ENCODE results near the gene STYXL2. TPM values are rescaled to one million over a fixed set of nuclear protein-coding genes. Genes with fewer than 3 reads are reported as not detected.

STYXL2 gene
- total and polyA plus RNA-seq, 2 of the 8 experiments (the other 6 are each of a cell fraction or from before 2014, with no cell fraction given), result 0.09 to 0.22 TPM

- Histone ChIP-seq H3K79me1 (ENCODE audit: low read depth, low read length) (no peaks in the 10 kb centered on the region), H3K27ac (ENCODE audit: low read depth, low read length) (no peak overlapping the region), H3K79me2 (ENCODE audit: control insufficient read depth in 1 of 2, insufficient read depth in 2 of 2, low read length in 2 of 2) (no peaks in the 10 kb centered on the region), H3K18ac (ENCODE audit: extremely low read depth, low read length) (no peak overlapping the region), H3K4ac (replicated peaks; ENCODE audit: insufficient read length, low read depth, low read length) (no peak overlapping the region), H3K23ac (ENCODE audit: insufficient read length) (no peak overlapping the region), H3K4me2 (ENCODE audit: insufficient read depth in 1 of 2, low read depth in 2 of 2, low read length in 2 of 2) (no peak overlapping the region), H2AK5ac (ENCODE audit: low read depth, low read length) (no peak overlapping the region), H4K5ac (ENCODE audit: insufficient read length, low read depth, low read length) (no peak overlapping the region), H3K4me3 (ENCODE audit: extremely low read depth in 1 of 4, insufficient read depth in 2 of 4, low read depth in 3 of 4, low read length in 4 of 4) (no peak overlapping the region), H2AFZ (ENCODE audit: low read length) (no peak overlapping the region), H3K9ac (replicated peaks in 1 of 4; ENCODE audit: extremely low read depth in 1 of 4, low read depth in 3 of 4, low read length in 3 of 4) (no peak overlapping the region), H4K20me1 (replicated peaks in 1 of 2; ENCODE audit: control insufficient read depth in 1 of 2, insufficient read depth in 2 of 2, low read length in 2 of 2) (no peaks in the 10 kb centered on the region), H2BK12ac (ENCODE audit: low read depth, low read length) (no peak overlapping the region), H2BK120ac (replicated peaks; ENCODE audit: low read depth, low read length) (no peak overlapping the region), H3K23me2 (ENCODE audit: low read depth, low read length) (peaks cover 2% of the 10 kb centered on the region; the same call in 1 of the 2 replicates), H2BK15ac (ENCODE audit: low read length) (no peak overlapping the region), H3K27me3 (replicated peaks in 1 of 4; ENCODE audit: control insufficient read depth in 3 of 4, extremely low read depth in 1 of 4, insufficient read depth in 3 of 4, low read length in 3 of 4) (no peaks in the 10 kb centered on the region), H4K8ac (ENCODE audit: extremely low read depth, insufficient read depth, low read length) (no peak overlapping the region), H3K56ac (replicated peaks; ENCODE audit: insufficient read length, low read depth, low read length) (no peak overlapping the region), H3K9me3 (ENCODE audit: insufficient read depth in 2 of 2, low read depth in 1 of 2, low read length in 1 of 2) (peaks cover 0 to 4% of the 10 kb centered on the region in 2 experiments; a peak in 2 of 4 replicates), H3K4me1 (replicated peaks in 1 of 4; ENCODE audit: control insufficient read depth in 3 of 4, insufficient read depth in 4 of 4, low read length in 3 of 4) (peaks cover 3 to 10% (median 5%) of the 10 kb centered on the region in 4 experiments; a peak in 5 of 7 replicates), H4K91ac (replicated peaks; ENCODE audit: insufficient read length, low read length) (no peak overlapping the region), H3K36me3 (ENCODE audit: control insufficient read depth in 2 of 4, insufficient read depth in 4 of 4, low read length in 3 of 4) (no peaks in the 10 kb centered on the region), H2BK5ac (ENCODE audit: low read depth, low read length) (no peak overlapping the region), H3K14ac (ENCODE audit: insufficient read length) (no peak overlapping the region), H2BK20ac (ENCODE audit: low read length) (no peak overlapping the region)
- CTCF ChIA-PET (ENCODE audit: partially characterized antibody), result interaction anchor here (0.6 to 2.0 kb wide), 4 partner anchors 9 to 40 kb away, joined by 4 to 8 read pairs (median 5); no protein-coding TSS in a partner anchor
- FAIRE-seq (no peak), DNase-seq (ENCODE audit: low read depth in 1 of 2, low spot score in 2 of 2) (no peak)
- TF ChIP-seq SP2 (IDR thresholded peaks at IDR 0.05; ENCODE audit: low read length) (no peak), BCL11A (IDR thresholded peaks at IDR 0.05; ENCODE audit: low read depth in 2 of 2, low read length in 2 of 2) (no peak), EP300 (IDR thresholded peaks at IDR 0.05; ENCODE audit: borderline replicate concordance in 1 of 2, low read depth in 2 of 2, low read length in 2 of 2) (no peak)
- 75% methylated on average over 2 of the region's 2 CpGs; no CpG with 5 or more reads in 1 of the 2 experiments for WGBS, 2 experiments (ENCODE audit: extremely low coverage in 1 of 2, insufficient coverage in 1 of 2, insufficient read length in 1 of 2, insufficient replicate concordance in 2 of 2, low coverage in 1 of 2, low lambda C conversion rate in 2 of 2, missing lambda C conversion rate in 1 of 2)
- POLR2A ChIA-PET (ENCODE audit: partially characterized antibody), result no interaction called here
Measured at GRCh38 chr1:167089939-167090313, 3.9 kb upstream of the STYXL2 start.
